A549 (cell line): ENCODE data around the gene RTBDN. TPM values are rescaled to one million over a fixed set of nuclear protein-coding genes. Genes with fewer than 3 reads are reported as not detected.

Source experiments
- ATAC-seq, 2 experiments: fragments of 200-7000 bp in 1 of 2; fragments of >200 bp in 1 of 2; cut with Nextera tagmentation in 1 of 2; cut with Tn5 transposase in 1 of 2; 3 replicates each; pipeline versions ENCODE4 v1.8.0 to v1.9.1; 2018 to 2020; ENCODE audit warnings: mild to moderate bottlenecking in 1 of 2, moderate library complexity in 1 of 2
- CTCF ChIA-PET: fragments of 300-600 bp; sonication (Branson Sonifier 250); formaldehyde crosslinking; extraction: SDS; loops from one replicate; lab custom pipeline; 2021; ENCODE audit warnings: antibody characterized with exemption, inconsistent platforms; lab: Yijun Ruan, JAX
- POLR2A ChIA-PET: fragments of 350-600 bp; formaldehyde crosslinking; extraction: SDS; loops from one replicate; lab custom pipeline; 2021; ENCODE audit warnings: antibody characterized with exemption, inconsistent platforms; lab: Yijun Ruan, JAX
- DNase-seq, 2 experiments: peaks; one replicate each; pipeline versions ENCODE4 v3.0.0 to v3.0.0-alpha.2; 2011 to 2016; ENCODE audit warnings: low read depth in 1 of 2, low spot score in 1 of 2
- FAIRE-seq: peaks from 2 replicates; lab custom pipeline; 2011; peaks lifted over from hg19 to GRCh38; lab: Jason Lieb, UNC
- H3K27ac ChIP-seq, 2 experiments: fragments of >200 bp; sonication (Bioruptor Twin); formaldehyde crosslinking; 3 replicates each; pipeline ENCODE4 v1.5.1; 2016 to 2017
- H3K4me1 ChIP-seq: fragments of >200 bp; sonication (Bioruptor Twin); formaldehyde crosslinking; 3 replicates; pipeline ENCODE4 v1.6.1; 2016
- H3K4me2 ChIP-seq: fragments of >200 bp; sonication (Bioruptor Twin); formaldehyde crosslinking; 3 replicates; pipeline ENCODE4 v1.6.1; 2016
- H3K4me3 ChIP-seq: fragments of >200 bp; sonication (Bioruptor Twin); formaldehyde crosslinking; 3 replicates; pipeline ENCODE4 v1.5.1; 2016
- H3K9me3 ChIP-seq: fragments of >200 bp; sonication (Bioruptor Twin); formaldehyde crosslinking; 3 replicates; pipeline ENCODE4 v1.6.1; 2016
- EHF ChIP-seq: fragments of 250-450 bp; sonication (Bioruptor Pico); IDR thresholded peaks from 2 replicates; pipeline ENCODE4 v1.5.0; 2020; ENCODE audit warnings: mild to moderate bottlenecking
- EP300 ChIP-seq, 2 experiments: fragments of >200 bp; sonication (Bioruptor Twin); formaldehyde crosslinking; IDR thresholded peaks; 2 replicates in 1 of 2; 3 replicates in 1 of 2; pipeline ENCODE4 v1.6.1; 2016 to 2017
- HES2 ChIP-seq: fragments of >200 bp; sonication (Bioruptor Twin); formaldehyde crosslinking; IDR thresholded peaks from 2 replicates; pipeline ENCODE4 v1.6.1; 2016
- HEYL ChIP-seq: fragments of 250-450 bp; sonication (Bioruptor Pico); IDR thresholded peaks from 2 replicates; pipeline ENCODE4 v1.8.0; 2021; ENCODE audit warnings: mild to moderate bottlenecking, moderate library complexity
- MAX ChIP-seq: IDR thresholded peaks from 2 replicates; pipeline ENCODE4 v1.6.1; 2012
- MYC ChIP-seq: IDR thresholded peaks from 2 replicates; pipeline ENCODE4 v1.6.1; 2012; ENCODE audit warnings: mild to moderate bottlenecking, inconsistent platforms, low read length, improper control_type of control experiment, borderline replicate concordance
- NPAS2 ChIP-seq: fragments of 250-450 bp; sonication (Bioruptor Pico); IDR thresholded peaks from 2 replicates; pipeline ENCODE4 v1.8.0; 2022; ENCODE audit warnings: mild to moderate bottlenecking, moderate library complexity, borderline replicate concordance
- PBX3 ChIP-seq: IDR thresholded peaks from 2 replicates; pipeline ENCODE4 v1.6.1; 2012
- POLR2A ChIP-seq: IDR thresholded peaks from 2 replicates; pipeline ENCODE4 v1.6.1; 2012; ENCODE audit warnings: mild to moderate bottlenecking, low read length
- RARB ChIP-seq: fragments of 250-450 bp; sonication (Bioruptor Pico); IDR thresholded peaks from 2 replicates; pipeline ENCODE4 v1.8.0; 2021; ENCODE audit warnings: mild to moderate bottlenecking, moderate library complexity
- RNF2 ChIP-seq: fragments of 200-600 bp; sonication (generic); IDR thresholded peaks from 2 replicates; pipeline ENCODE4 v1.6.1; 2016; ENCODE audit warnings: low read depth, mild to moderate bottlenecking, antibody characterized with exemption, moderate library complexity, borderline replicate concordance
- TP53 ChIP-seq: fragments of 250-450 bp; sonication (Bioruptor Pico); IDR thresholded peaks from 2 replicates; pipeline ENCODE4 v1.5.0; 2021; ENCODE audit warnings: mild to moderate bottlenecking, moderate library complexity
- ZC3H11A ChIP-seq: fragments of 450-650 bp; IDR thresholded peaks from 2 replicates; pipeline ENCODE4 v1.6.1; 2014; ENCODE audit warnings: antibody characterized with exemption, mild to moderate bottlenecking
- ZFP36 ChIP-seq: fragments of 450-650 bp; IDR thresholded peaks from 2 replicates; pipeline ENCODE4 v1.6.1; 2014; ENCODE audit warnings: borderline replicate concordance; ENCODE audit not compliant: partially characterized antibody
- WGBS: methylation state at CpG from one replicate; pipeline ENCODE4 v1.1.6; 2017; ENCODE audit errors: missing lambda C conversion rate; 5-methylcytosine and 5-hydroxymethylcytosine counted together
- polyA plus RNA-seq, 4 experiments: library from polyadenylated mRNA; depleted of rRNA in 3 of 4; stranded (reverse); fragments of >200 nt; fragmentation: RNase III in 1 of 4; extraction: RNeasy Plus Mini Kit Qiagen cat#74134 plus additional on column Dnase treatment in 1 of 4; gene quantifications; 2 replicates in 3 of 4; 3 replicates in 1 of 4; pipeline ENCODE4 v1.2.3, GENCODE V29; 2011 to 2017
- TF ChIP-seq, protein P1 (sequence below): fragments of 250-450 bp; sonication (Bioruptor Pico); IDR thresholded peaks from 2 replicates; pipeline ENCODE4 v1.5.0; 2021; ENCODE audit warnings: mild to moderate bottlenecking, moderate library complexity, borderline replicate concordance

Gene RTBDN
- polyA plus RNA-seq, 2 of the 4 experiments (the other 2 are of a cell fraction) = 0.09 to 0.25 TPM

DNA sequence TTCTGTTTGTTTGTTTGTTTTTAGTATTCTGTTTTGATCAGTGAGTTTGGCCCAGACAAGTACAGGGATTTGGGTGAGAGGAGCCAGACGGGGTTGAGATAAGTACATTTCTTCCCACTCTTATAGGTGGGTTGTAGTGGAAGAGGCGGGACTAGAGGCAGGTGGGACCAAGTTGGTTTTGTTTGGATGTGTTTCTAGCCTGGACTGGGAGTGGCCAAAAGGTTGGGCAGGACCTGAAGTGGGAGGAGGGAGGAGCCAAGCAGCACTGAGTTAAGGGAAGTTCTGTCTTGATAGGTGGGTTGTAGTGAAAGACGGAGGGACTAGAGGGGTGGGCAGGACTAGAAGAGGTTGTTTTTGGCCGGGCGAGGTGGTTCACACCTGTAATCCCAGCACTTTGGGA is 37.9 kb upstream of the RTBDN start:
- no peak for FAIRE-seq

DNA sequence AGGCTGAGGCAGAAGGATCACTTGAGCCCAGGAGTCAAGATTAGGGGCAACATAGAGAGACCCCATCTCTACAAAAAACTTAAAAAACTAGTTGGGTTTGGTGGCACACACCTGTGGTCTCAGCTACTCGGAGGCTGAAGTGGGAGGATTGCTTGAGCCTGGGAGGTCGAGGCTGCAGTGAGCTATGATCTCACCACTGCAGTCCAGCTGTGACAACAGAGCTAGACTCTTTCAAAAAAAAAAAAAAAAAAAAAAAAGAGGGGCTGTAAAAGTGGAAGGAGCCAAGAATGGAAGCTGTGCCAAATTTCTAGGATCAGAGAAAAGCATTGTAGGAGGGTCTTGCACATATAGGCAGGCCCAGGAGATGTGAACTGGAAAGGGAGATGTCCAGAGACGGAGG is 37.3 kb upstream of the RTBDN start:
- no peak for FAIRE-seq
- no peak for DNase-seq
- Histone ChIP-seq H3K9me3 (no peaks in the 10 kb centered on the region), H3K4me1 (no peaks in the 10 kb centered on the region), H3K4me2 (no peak overlapping the region), H3K27ac (no peak overlapping the region), H3K4me3 (no peak overlapping the region)
- no peak for ATAC-seq
- WGBS = 66% methylated on average over 3 of the region's 3 CpGs
- TF ChIP-seq POLR2A (no peak), EP300 (IDR thresholded peaks at IDR 0.05) (no peak), RARB (CRISPR knock-in tag) (no peak), RNF2 (no peak)
- POLR2A ChIA-PET = no interaction called here
- CTCF ChIA-PET = interaction anchor here (1.1 to 6.0 kb wide), 4 partner anchors 9 to 60 kb away, joined by 3 to 31 read pairs (median 4); partner anchors contain the start of gene DNASE2

More for the DNA sequence above, 37.9 kb upstream of the RTBDN start:
- no peak overlapping the region for H3K4me3 ChIP-seq
- DNase-seq = no peak
- peak in 1 of 2 experiments; percentile 36; a peak in 3 of 6 replicates for ATAC-seq
- CTCF ChIA-PET = interaction anchor here (1.1 to 6.0 kb wide), 4 partner anchors 9 to 61 kb away, joined by 3 to 31 read pairs (median 4); partner anchors contain the start of gene DNASE2
- H3K4me2 ChIP-seq = no peak overlapping the region
- POLR2A ChIA-PET = interaction anchor here (0.9 kb wide), 1 partner anchor 10 kb away, joined by 5 read pairs; no protein-coding TSS in a partner anchor
- 93% methylated on average over 5 of the region's 5 CpGs for WGBS
- H3K4me1 ChIP-seq = no peaks in the 10 kb centered on the region
- TF ChIP-seq ZC3H11A = no peak
- TF ChIP-seq HEYL (CRISPR knock-in tag) = no peak
- TF ChIP-seq EHF = no peak
- TF ChIP-seq, protein P1, sequence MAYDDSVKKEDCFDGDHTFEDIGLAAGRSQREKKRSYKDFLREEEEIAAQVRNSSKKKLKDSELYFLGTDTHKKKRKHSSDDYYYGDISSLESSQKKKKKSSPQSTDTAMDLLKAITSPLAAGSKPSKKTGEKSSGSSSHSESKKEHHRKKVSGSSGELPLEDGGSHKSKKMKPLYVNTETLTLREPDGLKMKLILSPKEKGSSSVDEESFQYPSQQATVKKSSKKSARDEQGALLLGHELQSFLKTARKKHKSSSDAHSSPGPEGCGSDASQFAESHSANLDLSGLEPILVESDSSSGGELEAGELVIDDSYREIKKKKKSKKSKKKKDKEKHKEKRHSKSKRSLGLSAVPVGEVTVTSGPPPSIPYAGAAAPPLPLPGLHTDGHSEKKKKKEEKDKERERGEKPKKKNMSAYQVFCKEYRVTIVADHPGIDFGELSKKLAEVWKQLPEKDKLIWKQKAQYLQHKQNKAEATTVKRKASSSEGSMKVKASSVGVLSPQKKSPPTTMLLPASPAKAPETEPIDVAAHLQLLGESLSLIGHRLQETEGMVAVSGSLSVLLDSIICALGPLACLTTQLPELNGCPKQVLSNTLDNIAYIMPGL (CRISPR knock-in tag) = no peak
- no peak for TF ChIP-seq POLR2A
- TF ChIP-seq HES2 = no peak
- no peak for TF ChIP-seq NPAS2
- TF ChIP-seq ZFP36 = no peak
- TF ChIP-seq MAX = no peak
- no peak for TF ChIP-seq TP53
- no peak for TF ChIP-seq RARB (CRISPR knock-in tag)
- no peak overlapping the region for H3K27ac ChIP-seq
- no peaks in the 10 kb centered on the region for H3K9me3 ChIP-seq

DNA sequence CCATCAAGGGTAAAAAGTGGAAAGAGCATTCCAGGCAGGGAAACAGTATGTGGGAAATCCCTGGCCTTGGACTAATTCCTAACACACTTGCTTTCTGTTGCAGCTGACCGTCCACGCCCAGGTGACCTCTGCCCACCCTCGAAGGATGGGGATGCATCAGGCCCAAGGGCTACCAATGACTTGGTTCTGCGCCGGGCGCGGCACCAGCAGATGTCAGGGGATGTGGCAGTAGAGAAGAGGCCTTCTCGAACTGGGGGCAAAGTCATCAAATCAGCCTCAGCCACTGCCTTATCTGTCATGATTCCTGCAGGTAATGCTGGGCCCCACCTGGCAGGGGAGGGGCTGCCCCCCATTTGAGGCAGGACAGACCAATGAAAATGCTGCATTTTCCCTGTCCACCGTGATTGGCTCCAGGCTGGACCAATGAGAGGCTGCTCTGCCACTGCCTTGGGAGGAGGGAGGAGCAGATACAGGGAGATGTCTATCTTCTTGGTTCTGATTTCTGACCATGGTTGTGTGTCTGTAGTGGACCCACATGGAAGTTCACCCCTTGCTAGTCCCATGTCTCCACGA is 34.2 kb upstream of the RTBDN start:
- no peaks in the 10 kb centered on the region for H3K9me3 ChIP-seq
- H3K4me1 ChIP-seq = no peaks in the 10 kb centered on the region
- 80% methylated on average over 8 of the region's 10 CpGs for WGBS
- peak; percentile 44; the same call in 1 of the 2 replicates for TF ChIP-seq PBX3
- TF ChIP-seq HEYL (CRISPR knock-in tag) = no peak
- no peak for TF ChIP-seq MYC
- DNase-seq (peak in 1 of 2 experiments; percentile 49), ATAC-seq (peak in 1 of 2 experiments; percentile 44; a peak in 2 of 6 replicates), FAIRE-seq (no peak)
- H3K4me2 ChIP-seq = no peak overlapping the region
- H3K4me3 ChIP-seq = no peak overlapping the region
- no peak overlapping the region for H3K27ac ChIP-seq
- CTCF ChIA-PET = no interaction called here
- POLR2A ChIA-PET = no interaction called here
